DOHH2 (cell line): Measurements from ENCODE around the gene VWA5B1.

ENCODE experiments used
- H3F3A ChIP-seq: fragments of 200-600 bp; sonication (generic), shearing (Covaris generic); 2 replicates; pipeline ENCODE4 v1.6.0; 2016; ENCODE audit warnings: antibody characterized with exemption, mild to moderate bottlenecking; ENCODE audit not compliant: control insufficient read depth, insufficient read depth
- H3K27ac ChIP-seq: fragments of 200-600 bp; sonication (generic); 2 replicates; pipeline ENCODE4 v1.5.1; 2014; ENCODE audit warnings: low read depth, mild to moderate bottlenecking, low read length, moderate library complexity
- H3K27me3 ChIP-seq: fragments of 200-600 bp; sonication (generic); 2 replicates; pipeline ENCODE4 v1.6.1; 2014; ENCODE audit warnings: mild to moderate bottlenecking, low read length, mixed read lengths; ENCODE audit not compliant: control insufficient read depth
- H3K36me3 ChIP-seq: fragments of 200-600 bp; sonication (generic); 2 replicates; pipeline ENCODE4 v1.6.1; 2014; ENCODE audit warnings: mild to moderate bottlenecking, low read length, moderate library complexity, mixed read lengths; ENCODE audit not compliant: control insufficient read depth
- H3K4me1 ChIP-seq: fragments of 200-600 bp; sonication (generic); 2 replicates; pipeline ENCODE4 v1.6.1; 2014; ENCODE audit warnings: mild to moderate bottlenecking, low read length, mixed read lengths; ENCODE audit not compliant: control insufficient read depth
- H3K4me2 ChIP-seq: fragments of 200-600 bp; sonication (generic); 2 replicates; pipeline ENCODE4 v1.6.0; 2014; ENCODE audit warnings: mild to moderate bottlenecking, low read length, moderate library complexity
- H3K4me3 ChIP-seq: fragments of 200-600 bp; sonication (generic); 2 replicates; pipeline ENCODE4 v1.5.1; 2014; ENCODE audit warnings: mild to moderate bottlenecking, low read length, mixed read lengths
- H3K79me2 ChIP-seq: fragments of 200-600 bp; sonication (generic); 2 replicates; pipeline ENCODE4 v1.6.1; 2014; ENCODE audit warnings: mild to moderate bottlenecking, low read length, mixed read lengths; ENCODE audit not compliant: control insufficient read depth
- H3K9me2 ChIP-seq: fragments of 200-600 bp; sonication (generic); replicated peaks from 2 replicates; pipeline ENCODE4 v1.6.1; 2014; ENCODE audit warnings: mild to moderate bottlenecking, low read length, mixed read lengths; ENCODE audit not compliant: control insufficient read depth
- H3K9me3 ChIP-seq: fragments of 200-600 bp; sonication (generic); 2 replicates; pipeline ENCODE4 v1.6.1; 2014; ENCODE audit warnings: antibody characterized with exemption, low read length, mixed read lengths; ENCODE audit not compliant: control insufficient read depth, insufficient read depth
- H4K20me1 ChIP-seq: fragments of 200-600 bp; sonication (generic); 2 replicates; pipeline ENCODE4 v1.6.0; 2014; ENCODE audit warnings: low read depth, mild to moderate bottlenecking, antibody characterized with exemption, low read length, moderate library complexity; ENCODE audit not compliant: control insufficient read depth, insufficient read depth
- EZH2phosphoT487 ChIP-seq: fragments of 200-600 bp; sonication (generic); IDR thresholded peaks from 2 replicates; pipeline ENCODE4 v1.6.1; 2017; ENCODE audit warnings: borderline replicate concordance, mild to moderate bottlenecking, antibody characterized with exemption, low read length, moderate library complexity, mixed read lengths
- TF ChIP-seq, protein P1 (sequence below): fragments of 200-600 bp; sonication (generic); IDR thresholded peaks from one replicate; pipeline ENCODE4 v1.5.1; 2014; ENCODE audit warnings: antibody characterized with exemption, mild to moderate bottlenecking, low read depth, low read length; ENCODE audit not compliant: poor library complexity, severe bottlenecking

Gene VWA5B1

DNA sequence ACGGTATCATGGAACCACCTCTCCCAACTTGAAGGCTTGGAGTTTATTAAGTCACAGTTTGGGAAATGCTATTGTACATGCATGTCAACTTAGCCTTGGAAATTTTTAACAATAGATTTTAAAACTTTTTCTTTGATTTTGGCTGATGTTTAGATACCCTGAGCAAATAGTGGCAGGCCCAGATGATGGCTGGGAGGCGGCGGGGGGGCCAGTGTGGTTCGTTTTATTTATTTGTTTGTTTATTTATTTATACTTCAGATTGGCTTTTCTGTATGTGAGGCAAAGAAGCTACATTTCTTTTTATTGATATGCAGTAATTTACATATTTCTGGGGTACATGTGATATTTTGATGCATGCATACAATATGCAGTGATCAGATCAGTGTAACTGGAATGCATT, 82.0 kb downstream of the VWA5B1 start:
- Histone ChIP-seq H3K9me3 (no peaks in the 10 kb centered on the region), H3K9me2 (no peaks in the 10 kb centered on the region), H3K4me3 (no peak overlapping the region), H3K79me2 (no peaks in the 10 kb centered on the region), H3K36me3 (no peaks in the 10 kb centered on the region), H3K27ac (no peak overlapping the region), H4K20me1 (no peaks in the 10 kb centered on the region), H3K4me2 (no peak overlapping the region), H3K4me1 (no peaks in the 10 kb centered on the region), H3F3A (no peaks in the 10 kb centered on the region), H3K27me3 (no peaks in the 10 kb centered on the region; the same call in 1 of the 2 replicates)
- TF ChIP-seq EZH2phosphoT487, result no peak
- TF ChIP-seq, protein P1, sequence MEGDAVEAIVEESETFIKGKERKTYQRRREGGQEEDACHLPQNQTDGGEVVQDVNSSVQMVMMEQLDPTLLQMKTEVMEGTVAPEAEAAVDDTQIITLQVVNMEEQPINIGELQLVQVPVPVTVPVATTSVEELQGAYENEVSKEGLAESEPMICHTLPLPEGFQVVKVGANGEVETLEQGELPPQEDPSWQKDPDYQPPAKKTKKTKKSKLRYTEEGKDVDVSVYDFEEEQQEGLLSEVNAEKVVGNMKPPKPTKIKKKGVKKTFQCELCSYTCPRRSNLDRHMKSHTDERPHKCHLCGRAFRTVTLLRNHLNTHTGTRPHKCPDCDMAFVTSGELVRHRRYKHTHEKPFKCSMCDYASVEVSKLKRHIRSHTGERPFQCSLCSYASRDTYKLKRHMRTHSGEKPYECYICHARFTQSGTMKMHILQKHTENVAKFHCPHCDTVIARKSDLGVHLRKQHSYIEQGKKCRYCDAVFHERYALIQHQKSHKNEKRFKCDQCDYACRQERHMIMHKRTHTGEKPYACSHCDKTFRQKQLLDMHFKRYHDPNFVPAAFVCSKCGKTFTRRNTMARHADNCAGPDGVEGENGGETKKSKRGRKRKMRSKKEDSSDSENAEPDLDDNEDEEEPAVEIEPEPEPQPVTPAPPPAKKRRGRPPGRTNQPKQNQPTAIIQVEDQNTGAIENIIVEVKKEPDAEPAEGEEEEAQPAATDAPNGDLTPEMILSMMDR, result no peak

DNA sequence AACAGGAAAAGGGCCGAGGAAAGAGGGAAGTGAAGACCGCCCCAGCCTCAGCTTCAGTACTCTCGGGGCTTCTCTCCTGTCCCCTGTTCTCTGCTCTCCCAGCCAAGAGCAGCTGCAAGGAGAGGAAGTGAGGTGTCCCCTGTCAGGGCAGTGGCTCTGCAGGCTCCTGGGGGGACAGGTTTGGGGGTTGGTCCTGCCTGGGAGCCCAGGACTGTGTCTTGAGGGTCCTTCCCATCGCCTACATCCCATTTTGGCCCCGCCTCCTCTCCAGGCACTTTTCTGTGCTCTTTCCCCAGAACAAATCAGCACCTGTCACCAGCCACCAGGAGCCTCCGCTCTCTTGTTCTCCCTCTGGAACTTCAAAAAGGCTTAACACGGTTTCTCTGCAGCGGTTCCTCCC, 82.6 kb downstream of the VWA5B1 start:
- Histone ChIP-seq H3K4me2 (no peak overlapping the region), H3K27ac (no peak overlapping the region), H3K9me3 (no peaks in the 10 kb centered on the region), H3K79me2 (no peaks in the 10 kb centered on the region), H3K27me3 (no peaks in the 10 kb centered on the region; the same call in 1 of the 2 replicates), H3K9me2 (no peaks in the 10 kb centered on the region), H3F3A (no peaks in the 10 kb centered on the region), H3K36me3 (no peaks in the 10 kb centered on the region), H3K4me3 (no peak overlapping the region), H3K4me1 (no peaks in the 10 kb centered on the region), H4K20me1 (no peaks in the 10 kb centered on the region)
- no peak for TF ChIP-seq EZH2phosphoT487
- TF ChIP-seq, protein P1, result no peak

DNA sequence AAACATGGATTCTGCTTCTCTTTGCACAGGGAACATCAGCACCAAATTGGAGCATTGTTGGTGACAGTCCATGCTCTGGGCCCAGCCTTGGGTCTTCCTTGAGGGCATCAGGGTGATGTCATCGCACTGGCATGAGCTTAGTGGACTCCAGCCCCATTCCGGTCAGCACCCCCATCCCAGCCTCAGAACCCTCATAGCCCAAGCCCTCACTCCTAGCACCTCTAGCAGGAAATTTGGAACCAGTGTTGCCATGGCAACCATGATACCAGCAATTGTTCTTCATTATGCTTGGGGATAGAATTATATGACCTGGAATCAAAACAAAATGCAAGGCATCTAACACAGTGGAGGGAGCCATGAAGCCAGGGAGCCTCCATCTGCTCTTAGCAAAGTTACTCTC, 83.1 kb downstream of the VWA5B1 start:
- no peak overlapping the region for H3K4me3 ChIP-seq
- no peaks in the 10 kb centered on the region; the same call in 1 of the 2 replicates for H3K27me3 ChIP-seq
- H3K9me2 ChIP-seq, result no peaks in the 10 kb centered on the region
- no peak for TF ChIP-seq EZH2phosphoT487
- TF ChIP-seq, protein P1, result no peak
- no peaks in the 10 kb centered on the region for H4K20me1 ChIP-seq
- H3K36me3 ChIP-seq, result no peaks in the 10 kb centered on the region
- H3K4me2 ChIP-seq, result no peak overlapping the region
- H3K9me3 ChIP-seq, result no peaks in the 10 kb centered on the region
- H3K79me2 ChIP-seq, result no peaks in the 10 kb centered on the region
- H3F3A ChIP-seq, result no peaks in the 10 kb centered on the region
- H3K27ac ChIP-seq, result no peak overlapping the region
- H3K4me1 ChIP-seq, result no peaks in the 10 kb centered on the region

DNA sequence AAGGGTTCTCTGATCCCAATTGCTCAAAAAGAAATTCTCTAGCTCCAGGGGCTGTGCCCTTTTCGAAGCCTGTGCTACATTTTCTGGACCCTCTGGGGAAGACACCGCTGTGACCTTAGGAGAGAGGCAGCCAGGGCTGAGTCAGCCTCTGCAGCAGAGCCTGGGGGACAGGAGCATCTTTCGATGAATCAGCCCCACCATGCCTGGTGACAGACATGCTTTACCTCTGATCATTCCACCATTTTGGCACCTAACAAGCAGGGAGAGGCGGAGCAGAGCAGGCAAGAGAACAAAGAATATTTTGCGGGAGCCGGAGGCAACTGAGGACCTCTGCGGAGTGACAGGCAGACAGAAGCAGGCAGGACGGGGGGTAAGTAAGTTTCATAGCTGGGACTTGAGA, 84.9 kb downstream of the VWA5B1 start:
- no peak for TF ChIP-seq EZH2phosphoT487
- TF ChIP-seq, protein P1, result no peak
- no peak overlapping the region for H3K4me2 ChIP-seq

More for the DNA sequence above, 84.9 kb downstream of the VWA5B1 start:
- no peaks in the 10 kb centered on the region for H3K9me3 ChIP-seq
- H3K27ac ChIP-seq, result no peak overlapping the region
- no peak overlapping the region for H3K4me3 ChIP-seq
- H3K4me1 ChIP-seq, result no peaks in the 10 kb centered on the region
- H3K9me2 ChIP-seq, result no peaks in the 10 kb centered on the region
- no peaks in the 10 kb centered on the region for H3F3A ChIP-seq
- H3K79me2 ChIP-seq, result no peaks in the 10 kb centered on the region
- no peaks in the 10 kb centered on the region for H3K36me3 ChIP-seq
- H4K20me1 ChIP-seq, result no peaks in the 10 kb centered on the region
- peaks cover 3% of the 10 kb centered on the region; the same call in 1 of the 2 replicates for H3K27me3 ChIP-seq
